ENCODE data around the gene KRTAP5-6.

Gene KRTAP5-6

GRCh38 chr11:1701091-1701807 lies 4.3 kb downstream of the KRTAP5-6 start:
- Histone ChIP-seq H3K27ac (no peak overlapping the region), H3K36me3 (no peaks in the 10 kb centered on the region), H3K27me3 (ENCODE audit: insufficient read depth, low read depth, severe bottlenecking) (peaks cover 91% of the 10 kb centered on the region)

GRCh38 chr11:1702506-1702905 lies 5.5 kb downstream of the KRTAP5-6 start:
- Histone ChIP-seq H3K9me3 (ENCODE audit: severe bottlenecking) (peaks cover 5% of the 10 kb centered on the region), H3K27ac (no peak overlapping the region), H3K36me3 (no peaks in the 10 kb centered on the region), H3K4me3 (ENCODE audit: low read depth, low read length) (no peak overlapping the region), H3K27me3 (ENCODE audit: insufficient read depth, low read depth, severe bottlenecking) (peaks cover 94% of the 10 kb centered on the region)
- no peak for TF ChIP-seq CTCF (IDR thresholded peaks at IDR 0.05; ENCODE audit: low read depth, low read length)
- DNase-seq: no peak

More at GRCh38 chr11:1701091-1701807, 4.3 kb downstream of the KRTAP5-6 start:
- peaks cover under 1% of the 10 kb centered on the region for H3K9me3 ChIP-seq (ENCODE audit: severe bottlenecking)
- no peak for DNase-seq
- no peak for TF ChIP-seq CTCF (IDR thresholded peaks at IDR 0.05; ENCODE audit: low read depth, low read length)
- no peak overlapping the region for H3K4me3 ChIP-seq (ENCODE audit: low read depth, low read length)

- TF ChIP-seq CTCF (IDR thresholded peaks at IDR 0.05; ENCODE audit: low read depth, low read length): no peak
Measured at GRCh38 chr11:1703146-1703545, 6.2 kb downstream of the KRTAP5-6 start.

GRCh38 chr11:1705126-1706052 lies 8.4 kb downstream of the KRTAP5-6 start:
- Histone ChIP-seq H3K27me3 (ENCODE audit: insufficient read depth, low read depth, severe bottlenecking) (peaks cover 93% of the 10 kb centered on the region), H3K36me3 (no peaks in the 10 kb centered on the region), H3K4me3 (ENCODE audit: low read depth, low read length) (no peak overlapping the region), H3K9me3 (ENCODE audit: severe bottlenecking) (peaks cover 5% of the 10 kb centered on the region), H3K27ac (no peak overlapping the region)
- no peak for DNase-seq
- TF ChIP-seq CTCF (IDR thresholded peaks at IDR 0.05; ENCODE audit: low read depth, low read length): no peak

More at GRCh38 chr11:1703146-1703545, 6.2 kb downstream of the KRTAP5-6 start:
- Histone ChIP-seq H3K4me3 (ENCODE audit: low read depth, low read length) (no peak overlapping the region), H3K9me3 (ENCODE audit: severe bottlenecking) (peaks cover 5% of the 10 kb centered on the region), H3K36me3 (no peaks in the 10 kb centered on the region), H3K27ac (no peak overlapping the region), H3K27me3 (ENCODE audit: insufficient read depth, low read depth, severe bottlenecking) (peaks cover 94% of the 10 kb centered on the region)
- DNase-seq: no peak

GRCh38 chr11:1706634-1707400 lies 9.8 kb downstream of the KRTAP5-6 start:
- peak; percentile 39; the same call in 1 of the 2 replicates for TF ChIP-seq CTCF (IDR thresholded peaks at IDR 0.05; ENCODE audit: low read depth, low read length)
- peaks cover 5% of the 10 kb centered on the region for H3K9me3 ChIP-seq (ENCODE audit: severe bottlenecking)
- no peak overlapping the region for H3K27ac ChIP-seq
- H3K36me3 ChIP-seq: no peaks in the 10 kb centered on the region
- no peak overlapping the region for H3K4me3 ChIP-seq (ENCODE audit: low read depth, low read length)
- no peak for DNase-seq
- peaks cover 93% of the 10 kb centered on the region for H3K27me3 ChIP-seq (ENCODE audit: insufficient read depth, low read depth, severe bottlenecking)

All from WERI-Rb-1 (cell line).